ENCODE results near the gene TFF3.

TFF3 gene

DNA sequence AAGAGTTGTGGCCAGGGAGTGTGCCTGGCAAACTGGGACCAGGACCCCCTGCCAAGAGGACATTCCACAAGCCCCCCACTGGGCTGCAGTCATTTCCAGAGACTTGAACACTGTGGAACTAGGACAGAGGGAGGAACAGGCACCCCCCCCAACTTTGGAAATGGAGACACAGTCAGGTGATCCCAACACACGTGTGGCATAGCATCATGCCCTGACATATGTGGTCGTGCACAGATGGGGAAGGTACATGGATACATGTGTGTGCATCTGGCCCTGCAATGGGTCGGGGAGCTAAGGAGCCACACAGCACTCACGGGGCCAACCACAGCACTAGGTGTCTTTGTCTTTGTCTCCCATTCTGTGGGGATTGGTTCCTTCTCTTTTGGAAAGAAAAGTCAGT, 6.6 kb upstream of the TFF3 start:
- no peak for TF ChIP-seq CTCF (IDR thresholded peaks at IDR 0.05)

DNA sequence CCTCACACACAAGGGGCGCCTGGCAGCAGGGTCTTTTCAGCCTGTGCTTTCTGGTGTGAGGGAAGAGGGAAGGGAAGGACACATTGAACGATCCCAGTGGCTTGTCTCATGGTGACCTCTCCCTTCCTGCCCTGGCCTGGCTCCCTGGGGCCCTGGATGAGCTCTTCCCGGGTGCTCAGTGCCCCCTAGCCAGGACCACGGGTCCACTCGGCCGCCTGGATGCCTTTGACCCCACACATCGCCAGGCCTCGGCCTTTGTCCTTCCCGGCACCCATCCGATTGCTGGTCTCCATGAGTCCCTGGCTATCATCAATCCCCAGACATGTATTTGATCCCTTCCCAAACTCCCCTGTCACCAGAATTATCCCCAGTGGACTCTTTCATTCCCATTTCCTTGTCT, 6.0 kb upstream of the TFF3 start:
- TF ChIP-seq CTCF (IDR thresholded peaks at IDR 0.05), result no peak

- no peak for TF ChIP-seq CTCF (IDR thresholded peaks at IDR 0.05)
Measured at GRCh38 chr21:42320791-42321190, 5.6 kb upstream of the TFF3 start.

DNA sequence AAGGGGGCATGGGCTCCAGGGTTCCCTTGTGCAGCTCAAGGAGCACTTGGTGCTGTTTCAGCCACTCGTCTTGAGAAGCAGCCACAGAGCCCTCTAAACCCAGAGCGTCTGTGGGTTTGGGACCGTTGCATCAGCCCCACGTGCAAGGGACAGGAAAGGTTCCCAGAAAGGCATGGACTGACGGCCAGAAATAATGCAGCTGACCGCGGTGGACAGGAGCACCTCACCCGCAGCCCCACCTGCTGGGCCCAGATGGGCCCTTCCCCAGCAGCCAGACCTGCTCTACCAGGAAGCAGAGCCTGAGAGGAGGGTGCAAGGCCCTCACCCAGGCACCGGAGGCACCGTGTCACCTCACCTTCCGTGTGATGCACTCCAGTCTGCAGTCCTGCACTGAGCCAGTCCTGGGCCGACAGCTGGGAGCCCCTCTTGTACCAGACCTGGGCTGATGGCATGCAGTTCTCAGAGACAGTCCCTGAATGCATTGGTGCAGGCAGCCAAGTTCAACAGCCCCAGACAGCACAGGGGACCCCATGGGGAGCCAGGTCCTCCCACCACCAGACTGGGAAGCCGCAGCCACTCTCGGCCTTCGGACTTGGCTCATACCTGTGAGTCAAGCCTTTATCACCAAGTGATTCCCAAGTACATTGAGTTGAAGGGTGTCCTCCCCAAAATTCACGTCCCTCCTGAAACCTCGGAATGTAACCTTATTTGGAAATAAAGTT, 4.8 kb upstream of the TFF3 start:
- TF ChIP-seq CTCF (IDR thresholded peaks at IDR 0.05), result no peak

GRCh38 chr21:42319376-42319775, 4.2 kb upstream of the TFF3 start:
- no peak for TF ChIP-seq CTCF (IDR thresholded peaks at IDR 0.05)

GRCh38 chr21:42317826-42318746, 2.9 kb upstream of the TFF3 start:
- no peak for TF ChIP-seq CTCF (IDR thresholded peaks at IDR 0.05)

DNA sequence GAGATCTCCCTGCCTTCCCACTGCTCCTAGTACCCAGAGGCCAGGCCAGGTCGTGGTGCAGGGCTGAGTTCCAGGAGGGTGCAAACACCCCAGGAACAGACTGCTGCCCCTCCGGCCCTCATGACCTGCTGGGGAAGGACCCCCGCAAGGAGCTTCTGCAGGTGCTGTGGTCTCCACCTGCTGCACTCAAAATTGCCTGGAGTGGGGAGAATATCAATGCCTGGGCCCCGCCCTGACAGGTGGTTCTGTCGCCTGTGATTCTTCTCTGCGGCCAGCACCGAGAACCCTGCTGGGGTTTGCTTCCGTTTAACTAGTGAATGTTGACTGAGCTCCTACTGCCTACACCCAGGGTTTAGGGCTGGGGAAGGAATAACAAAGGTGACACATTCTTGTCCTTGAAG, 2.1 kb upstream of the TFF3 start:
- no peak for TF ChIP-seq CTCF (IDR thresholded peaks at IDR 0.05)

Measured in LNCAP (cell line).